Ascending aorta (tissue), 2 donors: ENCODE results near the gene SLC41A3. TPM values are rescaled to one million over a fixed set of nuclear protein-coding genes. Genes with fewer than 3 reads are reported as not detected.
"Not testable (repeated sequence)": the region's sequence is repeated elsewhere in the genome, so short reads cannot be mapped to it uniquely, and the experiment has no call there.

Experiments
- DNase-seq, 2 donors: peaks; one replicate each; pipeline ENCODE4 v3.0.0-alpha.2; 2019; ENCODE audit warnings: low spot score in 2 of 2
- H3K27ac ChIP-seq, 2 donors: fragments of 200-600 bp; sonication (generic); one replicate each; pipeline ENCODE4 v1.5.1; 2016 to 2017; ENCODE audit warnings: mild to moderate bottlenecking in 1 of 2
- H3K27me3 ChIP-seq: fragments of 200-600 bp; sonication (generic); one replicate; pipeline ENCODE4 v1.5.1; 2017
- H3K36me3 ChIP-seq, 2 donors: fragments of 200-600 bp; sonication (generic); one replicate each; pipeline ENCODE4 v1.5.1; 2016
- H3K4me1 ChIP-seq, 2 donors: fragments of 200-600 bp; sonication (generic); one replicate each; pipeline ENCODE4 v1.5.1; 2016 to 2017; ENCODE audit warnings: mild to moderate bottlenecking in 1 of 2
- H3K4me3 ChIP-seq, 2 donors: fragments of 200-600 bp; sonication (generic); one replicate each; pipeline ENCODE4 v1.5.1; 2016 to 2017; ENCODE audit warnings: mild to moderate bottlenecking in 1 of 2
- H3K9me3 ChIP-seq, 2 donors: fragments of 200-600 bp; sonication (generic); one replicate each; pipeline ENCODE4 v1.5.1; 2016
- intact Hi-C: fragments of 100-400 bp; cut with DNase I; formaldehyde crosslinking; loops from one replicate; pipeline ENCODE4 v1.15.1; 2023
- total RNA-seq: library from RNA; depleted of rRNA; stranded (reverse); fragments of >200 nt; gene quantifications from one replicate; pipeline ENCODE4 v1.1.0, GENCODE V29; 2016
- TF ChIP-seq, protein P1 (sequence below), 3 experiments: fragments of 200-600 bp in 2 of 3; fragments of 450-650 bp in 1 of 3; sonication (generic) in 2 of 3; IDR thresholded peaks; one replicate each; pipeline ENCODE4 v1.5.1; 2016 to 2019; ENCODE audit warnings: antibody characterized with exemption in 3 of 3, mild to moderate bottlenecking in 1 of 3, moderate library complexity in 1 of 3

Gene SLC41A3
- total RNA-seq, 1 donor from 2014 or later = 111 TPM

- peak overlapping the region; percentile 47 to 66 for H3K4me3 ChIP-seq
- H3K9me3 ChIP-seq, H3K27ac ChIP-seq, H3K27me3 ChIP-seq, H3K4me1 ChIP-seq, H3K36me3 ChIP-seq: not testable (repeated sequence)
- DNase-seq = peak in 1 of 2 donors; percentile 77
- intact Hi-C loops = loop anchor here (2.0 to 5.0 kb wide), 2 partner anchors 19 to 110 kb away; partner anchors contain the start of gene SLC41A3
- TF ChIP-seq, protein P1, sequence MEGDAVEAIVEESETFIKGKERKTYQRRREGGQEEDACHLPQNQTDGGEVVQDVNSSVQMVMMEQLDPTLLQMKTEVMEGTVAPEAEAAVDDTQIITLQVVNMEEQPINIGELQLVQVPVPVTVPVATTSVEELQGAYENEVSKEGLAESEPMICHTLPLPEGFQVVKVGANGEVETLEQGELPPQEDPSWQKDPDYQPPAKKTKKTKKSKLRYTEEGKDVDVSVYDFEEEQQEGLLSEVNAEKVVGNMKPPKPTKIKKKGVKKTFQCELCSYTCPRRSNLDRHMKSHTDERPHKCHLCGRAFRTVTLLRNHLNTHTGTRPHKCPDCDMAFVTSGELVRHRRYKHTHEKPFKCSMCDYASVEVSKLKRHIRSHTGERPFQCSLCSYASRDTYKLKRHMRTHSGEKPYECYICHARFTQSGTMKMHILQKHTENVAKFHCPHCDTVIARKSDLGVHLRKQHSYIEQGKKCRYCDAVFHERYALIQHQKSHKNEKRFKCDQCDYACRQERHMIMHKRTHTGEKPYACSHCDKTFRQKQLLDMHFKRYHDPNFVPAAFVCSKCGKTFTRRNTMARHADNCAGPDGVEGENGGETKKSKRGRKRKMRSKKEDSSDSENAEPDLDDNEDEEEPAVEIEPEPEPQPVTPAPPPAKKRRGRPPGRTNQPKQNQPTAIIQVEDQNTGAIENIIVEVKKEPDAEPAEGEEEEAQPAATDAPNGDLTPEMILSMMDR (IDR thresholded peaks at IDR 0.05) = peak; percentile 51 to 79 (median 78)
Measured at GRCh38 chr3:125971997-125972944, 111.7 kb downstream of the SLC41A3 start.

DNA sequence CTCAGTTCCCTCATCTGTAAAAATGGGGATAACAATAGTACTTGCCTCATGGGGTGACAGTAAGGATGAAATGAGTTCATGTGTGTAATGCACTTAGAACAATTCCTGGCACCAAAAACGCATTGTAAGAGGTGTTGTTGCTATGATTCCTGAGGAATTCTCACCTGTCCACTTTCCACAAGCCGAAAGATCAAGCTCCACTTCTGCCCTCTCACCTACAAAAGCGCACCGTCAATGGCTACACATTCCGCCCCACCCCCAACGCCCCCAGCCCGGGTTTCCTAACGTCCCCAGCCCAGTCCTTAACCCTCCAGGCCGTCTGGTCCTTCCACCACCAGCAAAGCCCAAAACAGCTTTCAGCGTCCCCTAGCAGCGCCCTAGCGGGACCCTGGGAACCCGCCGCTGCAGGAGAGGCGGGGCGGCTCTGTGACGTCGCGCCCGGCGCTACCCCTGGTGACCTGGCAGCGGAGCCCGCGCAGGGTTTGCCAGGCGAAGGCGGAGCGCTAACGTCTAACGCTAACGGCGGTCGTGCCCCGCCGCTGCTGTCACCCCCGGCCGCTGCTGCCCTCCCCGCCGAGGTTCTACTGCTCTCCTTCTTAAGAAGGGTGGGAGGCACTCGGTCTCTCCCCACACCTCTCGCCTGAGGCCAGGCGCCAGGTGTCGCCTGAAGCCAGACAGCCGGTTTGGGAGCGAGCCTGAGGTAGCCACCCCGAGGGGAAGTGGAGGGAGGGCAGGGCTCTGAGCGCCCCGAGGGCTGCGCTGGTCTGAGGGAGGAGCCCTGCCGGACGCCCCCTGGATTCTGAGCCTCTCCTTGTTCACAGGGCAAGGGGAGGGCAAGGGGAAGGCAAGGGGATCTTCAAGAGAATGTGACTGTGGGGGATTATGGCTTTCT, 115.0 kb downstream of the SLC41A3 start, which contains the start of gene ROPN1B:
ROPN1B (plus strand) TSS at position 478 of the 892 bp plus-strand sequence. CDS start 2,877 bp downstream, outside the sequence.
- H3K27ac ChIP-seq, H3K9me3 ChIP-seq, H3K27me3 ChIP-seq, H3K36me3 ChIP-seq, DNase-seq, H3K4me1 ChIP-seq, H3K4me3 ChIP-seq, intact Hi-C loops: not testable (repeated sequence)

GRCh38 chr3:125968121-125968520, 115.8 kb downstream of the SLC41A3 start:
- intact Hi-C loops, DNase-seq: not testable (repeated sequence)

DNA sequence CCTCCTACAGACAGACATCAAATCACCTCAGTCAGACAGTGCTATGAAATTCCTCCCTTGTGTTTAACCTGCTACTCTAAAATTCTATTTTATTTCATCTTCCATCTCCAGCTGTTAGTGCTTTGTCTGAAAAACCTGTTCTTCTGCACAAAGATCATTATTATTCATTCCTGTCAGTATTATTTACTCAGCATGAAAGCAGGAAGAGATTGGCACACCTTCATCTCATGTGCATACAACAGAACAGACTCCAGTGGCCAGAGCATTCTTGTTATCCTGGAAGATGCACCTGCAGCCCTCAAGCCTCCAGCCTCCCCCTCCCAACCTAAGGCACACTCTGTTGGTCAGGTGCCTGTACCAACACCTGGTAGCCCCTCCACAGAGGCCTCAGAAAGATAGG, 116.8 kb downstream of the SLC41A3 start:
- intact Hi-C loops = no loop called here
- no peak overlapping the region for H3K27ac ChIP-seq
- DNase-seq = no peak
- TF ChIP-seq, protein P1 (IDR thresholded peaks at IDR 0.05) = no peak
- H3K4me3 ChIP-seq = no peak overlapping the region
- H3K27me3 ChIP-seq = no peaks in the 10 kb centered on the region
- no peaks in the 10 kb centered on the region for H3K36me3 ChIP-seq
- peaks cover 3% of the 10 kb centered on the region in 2 donors for H3K4me1 ChIP-seq
- no peaks in the 10 kb centered on the region for H3K9me3 ChIP-seq

More at GRCh38 chr3:125968121-125968520, 115.8 kb downstream of the SLC41A3 start:
- not testable (repeated sequence) for H3K27me3 ChIP-seq, H3K9me3 ChIP-seq, H3K36me3 ChIP-seq, H3K4me3 ChIP-seq, H3K4me1 ChIP-seq, H3K27ac ChIP-seq

DNA sequence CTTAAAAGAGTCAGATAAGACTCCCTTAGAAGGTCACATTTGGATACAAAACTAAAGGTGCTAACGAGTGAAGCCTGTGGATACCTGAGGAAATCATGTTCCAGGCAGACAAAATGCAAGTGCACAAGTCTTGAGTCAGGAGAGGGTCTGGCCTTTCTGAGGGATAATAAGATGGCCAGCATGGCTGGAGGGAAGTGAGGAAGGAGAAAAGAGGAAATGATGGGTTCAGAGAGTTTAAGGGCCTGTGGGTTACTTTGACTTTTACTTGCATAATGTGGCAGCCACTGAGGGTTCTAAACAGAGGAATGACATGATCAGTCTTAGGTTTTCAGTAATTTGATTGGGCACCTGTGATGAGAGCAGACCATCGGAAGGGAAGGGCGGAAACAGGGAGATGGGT, 118.4 kb downstream of the SLC41A3 start:
- Histone ChIP-seq H3K9me3 (no peaks in the 10 kb centered on the region), H3K36me3 (no peaks in the 10 kb centered on the region), H3K4me1 (no peaks in the 10 kb centered on the region), H3K4me3 (no peak overlapping the region), H3K27ac (no peak overlapping the region), H3K27me3 (no peaks in the 10 kb centered on the region)
- TF ChIP-seq, protein P1 (IDR thresholded peaks at IDR 0.05) = no peak
- intact Hi-C loops = no loop called here
- DNase-seq = no peak

DNA sequence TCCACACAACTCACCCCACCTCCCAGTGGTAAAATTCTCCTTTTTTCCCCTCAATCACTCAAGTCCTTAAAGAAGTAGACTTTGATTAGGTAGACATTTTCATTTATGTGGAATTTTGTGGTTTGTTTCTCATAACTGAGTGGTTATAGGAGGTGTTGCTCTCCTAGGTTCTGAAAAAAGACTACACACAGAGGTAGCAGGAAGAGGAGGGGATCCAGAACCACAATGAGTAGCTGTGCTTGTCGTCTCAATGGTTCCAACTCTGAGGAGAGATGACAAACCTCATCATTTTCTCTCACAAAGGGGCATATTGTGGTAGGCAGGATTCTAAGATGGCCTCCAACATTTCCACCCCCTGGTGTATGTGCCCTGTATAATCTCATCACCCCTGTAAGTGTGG, 120.1 kb downstream of the SLC41A3 start:
- H3K4me3 ChIP-seq, H3K4me1 ChIP-seq, H3K27ac ChIP-seq, H3K36me3 ChIP-seq, H3K9me3 ChIP-seq, H3K27me3 ChIP-seq, DNase-seq, intact Hi-C loops: not testable (repeated sequence)

DNA sequence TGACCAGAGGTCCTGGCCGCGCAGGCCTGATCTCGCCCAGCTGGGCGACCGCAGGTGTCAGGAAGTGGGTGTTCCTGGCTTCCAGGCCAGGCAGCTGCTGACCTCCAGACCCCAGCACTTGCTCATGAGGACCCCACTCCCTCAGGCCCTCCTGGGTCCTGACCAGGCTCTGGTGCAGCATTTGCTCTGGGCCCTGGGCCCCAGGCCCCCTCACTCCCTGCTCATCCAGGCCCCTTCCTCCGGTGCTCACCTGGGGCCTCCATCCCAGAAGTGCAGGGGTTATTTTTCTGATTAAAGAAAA, 122.7 kb downstream of the SLC41A3 start:
- Histone ChIP-seq H3K27me3 (no peaks in the 10 kb centered on the region), H3K9me3 (no peaks in the 10 kb centered on the region), H3K27ac (no peak overlapping the region), H3K36me3 (no peaks in the 10 kb centered on the region), H3K4me1 (no peaks in the 10 kb centered on the region), H3K4me3 (no peak overlapping the region)
- DNase-seq = no peak
- TF ChIP-seq, protein P1 (IDR thresholded peaks at IDR 0.05) = no peak
- intact Hi-C loops = no loop called here
